ENCODE data around the gene SARDH.

DNA sequence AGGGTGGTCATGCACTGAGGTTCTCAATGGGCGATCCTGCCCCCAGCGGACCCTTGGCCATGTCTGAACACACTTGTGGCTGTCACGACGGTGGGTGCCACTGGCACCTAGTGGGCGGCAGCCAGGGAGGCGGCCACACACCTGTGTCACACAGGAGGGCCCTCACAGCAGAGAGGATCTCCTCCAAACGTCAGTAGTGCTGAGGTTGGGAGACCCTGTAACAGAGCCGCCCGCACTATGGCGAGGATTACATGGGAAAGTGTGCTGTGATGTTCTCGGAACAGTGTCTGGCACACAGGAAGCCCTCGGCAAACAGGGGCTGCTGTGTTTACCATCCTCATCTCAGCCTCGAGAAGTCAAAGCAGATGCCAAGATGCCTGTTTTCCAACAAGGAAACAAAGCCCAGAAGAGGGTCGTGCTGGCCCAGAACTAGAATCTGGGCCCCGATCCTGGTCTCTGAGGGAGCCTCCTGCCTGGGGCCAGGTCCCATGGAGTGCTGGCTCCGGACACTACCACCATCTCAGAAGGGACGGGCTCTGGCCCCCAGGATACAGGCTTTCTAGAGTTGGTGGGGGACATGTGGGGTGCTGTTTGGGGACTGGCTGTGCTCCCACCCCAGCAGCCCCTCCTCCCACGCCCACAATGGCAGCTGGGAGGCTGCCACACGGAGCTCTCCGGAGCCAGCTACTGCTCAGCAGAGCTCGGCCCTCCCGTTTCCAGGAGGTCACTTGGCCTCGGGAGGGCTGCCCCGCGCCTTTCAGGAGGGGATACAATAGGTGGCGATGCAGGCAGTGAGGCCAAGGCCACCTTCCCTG lies 53.8 kb downstream of the SARDH start:
- TF ChIP-seq, protein P1, sequence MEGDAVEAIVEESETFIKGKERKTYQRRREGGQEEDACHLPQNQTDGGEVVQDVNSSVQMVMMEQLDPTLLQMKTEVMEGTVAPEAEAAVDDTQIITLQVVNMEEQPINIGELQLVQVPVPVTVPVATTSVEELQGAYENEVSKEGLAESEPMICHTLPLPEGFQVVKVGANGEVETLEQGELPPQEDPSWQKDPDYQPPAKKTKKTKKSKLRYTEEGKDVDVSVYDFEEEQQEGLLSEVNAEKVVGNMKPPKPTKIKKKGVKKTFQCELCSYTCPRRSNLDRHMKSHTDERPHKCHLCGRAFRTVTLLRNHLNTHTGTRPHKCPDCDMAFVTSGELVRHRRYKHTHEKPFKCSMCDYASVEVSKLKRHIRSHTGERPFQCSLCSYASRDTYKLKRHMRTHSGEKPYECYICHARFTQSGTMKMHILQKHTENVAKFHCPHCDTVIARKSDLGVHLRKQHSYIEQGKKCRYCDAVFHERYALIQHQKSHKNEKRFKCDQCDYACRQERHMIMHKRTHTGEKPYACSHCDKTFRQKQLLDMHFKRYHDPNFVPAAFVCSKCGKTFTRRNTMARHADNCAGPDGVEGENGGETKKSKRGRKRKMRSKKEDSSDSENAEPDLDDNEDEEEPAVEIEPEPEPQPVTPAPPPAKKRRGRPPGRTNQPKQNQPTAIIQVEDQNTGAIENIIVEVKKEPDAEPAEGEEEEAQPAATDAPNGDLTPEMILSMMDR (IDR thresholded peaks at IDR 0.05; ENCODE audit: low read depth, low read length, poor library complexity, severe bottlenecking): no peak
- no peak for TF ChIP-seq EZH2phosphoT487 (IDR thresholded peaks at IDR 0.05; ENCODE audit: borderline replicate concordance, low read length)
